HL-60 (cell line): ENCODE data around the gene SLC12A7.

Experiments
- GABPA ChIP-seq: IDR thresholded peaks from 2 replicates; pipeline ENCODE4 v1.6.1; 2012; ENCODE audit warnings: low read depth
- SPI1 ChIP-seq: IDR thresholded peaks from 2 replicates; pipeline ENCODE4 v1.6.1; 2012; ENCODE audit warnings: low read depth, mild to moderate bottlenecking, borderline replicate concordance
- TF ChIP-seq, protein P1 (sequence below): IDR thresholded peaks from one replicate; pipeline ENCODE4 v1.5.1; 2011; ENCODE audit warnings: low read length, control low read depth, inconsistent platforms; ENCODE audit not compliant: insufficient read depth

DNA sequence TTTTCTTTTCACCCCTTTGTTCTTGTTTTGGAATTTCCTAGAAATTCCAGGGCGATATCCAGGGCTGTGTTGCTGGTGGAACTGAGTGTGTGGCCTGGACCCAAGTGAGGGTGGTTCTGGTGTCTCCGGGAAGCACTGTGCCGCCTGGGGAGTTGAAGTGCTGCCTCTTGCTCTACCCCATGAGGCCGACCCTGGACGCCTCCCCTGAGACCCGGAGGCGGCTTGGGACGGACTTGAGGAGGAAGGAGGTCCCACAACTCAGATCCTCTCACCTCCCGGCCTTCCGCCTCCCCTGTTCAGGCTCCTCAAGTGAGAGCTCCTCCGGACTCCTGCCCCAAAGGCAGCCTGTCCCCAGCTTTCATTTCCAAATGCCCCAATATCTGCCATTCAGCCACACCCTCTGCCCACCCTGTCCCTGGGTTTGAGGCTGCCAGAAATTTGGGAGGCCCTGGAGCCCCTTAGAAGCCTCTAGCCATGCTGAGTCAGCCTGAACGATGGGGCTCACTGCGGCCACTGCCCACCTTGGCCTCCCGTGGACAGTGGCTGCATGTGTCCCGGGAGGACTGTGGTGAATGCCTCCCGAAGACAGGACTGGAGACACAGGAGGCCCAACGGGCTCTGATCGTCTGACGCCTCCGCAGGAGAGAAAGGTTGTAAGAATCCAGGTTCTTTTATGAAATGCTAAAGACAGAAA lies 46.9 kb upstream of the SLC12A7 start:
- TF ChIP-seq, protein P1, sequence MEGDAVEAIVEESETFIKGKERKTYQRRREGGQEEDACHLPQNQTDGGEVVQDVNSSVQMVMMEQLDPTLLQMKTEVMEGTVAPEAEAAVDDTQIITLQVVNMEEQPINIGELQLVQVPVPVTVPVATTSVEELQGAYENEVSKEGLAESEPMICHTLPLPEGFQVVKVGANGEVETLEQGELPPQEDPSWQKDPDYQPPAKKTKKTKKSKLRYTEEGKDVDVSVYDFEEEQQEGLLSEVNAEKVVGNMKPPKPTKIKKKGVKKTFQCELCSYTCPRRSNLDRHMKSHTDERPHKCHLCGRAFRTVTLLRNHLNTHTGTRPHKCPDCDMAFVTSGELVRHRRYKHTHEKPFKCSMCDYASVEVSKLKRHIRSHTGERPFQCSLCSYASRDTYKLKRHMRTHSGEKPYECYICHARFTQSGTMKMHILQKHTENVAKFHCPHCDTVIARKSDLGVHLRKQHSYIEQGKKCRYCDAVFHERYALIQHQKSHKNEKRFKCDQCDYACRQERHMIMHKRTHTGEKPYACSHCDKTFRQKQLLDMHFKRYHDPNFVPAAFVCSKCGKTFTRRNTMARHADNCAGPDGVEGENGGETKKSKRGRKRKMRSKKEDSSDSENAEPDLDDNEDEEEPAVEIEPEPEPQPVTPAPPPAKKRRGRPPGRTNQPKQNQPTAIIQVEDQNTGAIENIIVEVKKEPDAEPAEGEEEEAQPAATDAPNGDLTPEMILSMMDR, result no peak
- TF ChIP-seq GABPA (no peak), SPI1 (no peak)
